Measurements from ENCODE around the gene HDAC1. TPM values are rescaled to one million over a fixed set of nuclear protein-coding genes. Genes with fewer than 3 reads are reported as not detected.

The HDAC1 gene
- total and polyA plus RNA-seq, 2 of the 8 experiments (the other 6 are each of a cell fraction or from before 2014, with no cell fraction given) = 111 to 125 TPM

DNA sequence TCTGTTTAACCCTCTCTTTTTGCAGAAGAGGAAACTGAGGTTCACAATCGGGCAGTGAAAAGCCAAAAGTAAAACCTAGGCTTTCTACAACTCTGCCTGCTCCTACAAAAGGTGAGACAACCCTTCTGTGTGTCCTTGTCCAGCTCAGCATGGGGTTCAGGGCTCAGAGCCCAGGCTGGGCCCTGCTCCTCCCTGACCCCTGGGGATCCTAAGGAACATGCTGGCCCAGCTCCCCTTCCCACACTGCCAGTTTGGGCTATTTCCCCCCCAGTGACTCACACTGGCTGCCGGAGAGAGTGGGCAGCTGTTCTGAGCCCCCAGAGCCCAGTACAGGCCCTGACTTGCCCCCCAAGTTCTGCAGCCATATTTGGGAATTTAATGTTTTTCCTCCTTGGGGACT lies 61.5 kb downstream of the HDAC1 start:
- no peaks in the 10 kb centered on the region for H3K79me1 ChIP-seq (ENCODE audit: low read depth, low read length)
- H3K79me2 ChIP-seq (ENCODE audit: control insufficient read depth in 1 of 2, insufficient read depth in 2 of 2, low read length in 2 of 2) = no peaks in the 10 kb centered on the region
- no peak overlapping the region for H3K14ac ChIP-seq (ENCODE audit: insufficient read length)
- H3K23ac ChIP-seq (ENCODE audit: insufficient read length) = no peak overlapping the region
- no peak overlapping the region for H4K8ac ChIP-seq (ENCODE audit: extremely low read depth, insufficient read depth, low read length)
- H4K20me1 ChIP-seq (replicated peaks in 1 of 2; ENCODE audit: control insufficient read depth in 1 of 2, insufficient read depth in 2 of 2, low read length in 2 of 2) = peaks cover 0 to 2% of the 10 kb centered on the region in 2 experiments
- H3K4ac ChIP-seq (replicated peaks; ENCODE audit: insufficient read length, low read depth, low read length) = no peak overlapping the region
- no peak overlapping the region for H2BK120ac ChIP-seq (replicated peaks; ENCODE audit: low read depth, low read length)
- ChIA-PET POLR2A (ENCODE audit: partially characterized antibody) (interaction anchor here (1.0 to 17.1 kb wide), 10 partner anchors 8 to 153 kb away, joined by 3 to 321 read pairs (median 8); partner anchors contain the start of genes CCDC28B, FAM229A, IQCC and MARCKSL1), CTCF (ENCODE audit: partially characterized antibody) (interaction anchor here (0.6 to 1.7 kb wide), 3 partner anchors 19 to 266 kb away, joined by 3 to 5 read pairs (median 4); no protein-coding TSS in a partner anchor)
- H3K4me1 ChIP-seq (replicated peaks in 1 of 4; ENCODE audit: control insufficient read depth in 3 of 4, insufficient read depth in 4 of 4, low read length in 3 of 4) = peaks cover 0 to 9% (median 3%) of the 10 kb centered on the region in 4 experiments; a peak in 5 of 7 replicates
- no peak overlapping the region for H2BK15ac ChIP-seq (ENCODE audit: low read length)
- H3K56ac ChIP-seq (replicated peaks; ENCODE audit: insufficient read length, low read depth, low read length) = no peak overlapping the region
- H3K4me3 ChIP-seq (ENCODE audit: extremely low read depth in 1 of 4, insufficient read depth in 2 of 4, low read depth in 3 of 4, low read length in 4 of 4) = no peak overlapping the region
- no peak overlapping the region for H2AK5ac ChIP-seq (ENCODE audit: low read depth, low read length)
- H3K9me3 ChIP-seq (ENCODE audit: insufficient read depth in 2 of 2, low read depth in 1 of 2, low read length in 1 of 2) = peaks cover 6 to 12% of the 10 kb centered on the region in 2 experiments
- H3K27ac ChIP-seq (ENCODE audit: low read depth, low read length) = no peak overlapping the region
- no peak overlapping the region for H2AFZ ChIP-seq (ENCODE audit: low read length)
- H3K36me3 ChIP-seq (ENCODE audit: control insufficient read depth in 2 of 4, insufficient read depth in 4 of 4, low read length in 3 of 4) = no peaks in the 10 kb centered on the region
- no peak overlapping the region for H2BK5ac ChIP-seq (ENCODE audit: low read depth, low read length)
- no peak overlapping the region for H3K18ac ChIP-seq (ENCODE audit: extremely low read depth, low read length)
- H3K23me2 ChIP-seq (ENCODE audit: low read depth, low read length) = peaks cover 6% of the 10 kb centered on the region; the same call in 1 of the 2 replicates
- peaks cover 2 to 20% (median 14%) of the 10 kb centered on the region in 4 experiments for H3K27me3 ChIP-seq (replicated peaks in 1 of 4; ENCODE audit: control insufficient read depth in 3 of 4, extremely low read depth in 1 of 4, insufficient read depth in 3 of 4, low read length in 3 of 4)
- WGBS, 2 experiments (ENCODE audit: extremely low coverage in 1 of 2, insufficient coverage in 1 of 2, insufficient read length in 1 of 2, insufficient replicate concordance in 2 of 2, low coverage in 1 of 2, low lambda C conversion rate in 2 of 2, missing lambda C conversion rate in 1 of 2) = 77% methylated on average over 2 of the region's 2 CpGs; no CpG with 5 or more reads in 1 of the 2 experiments
- no peak overlapping the region for H3K9ac ChIP-seq (replicated peaks in 1 of 4; ENCODE audit: extremely low read depth in 1 of 4, low read depth in 3 of 4, low read length in 3 of 4)
- no peak overlapping the region for H2BK20ac ChIP-seq (ENCODE audit: low read length)
- no peak overlapping the region for H2BK12ac ChIP-seq (ENCODE audit: low read depth, low read length)
- H4K91ac ChIP-seq (replicated peaks; ENCODE audit: insufficient read length, low read length) = no peak overlapping the region
- 0 out of 4 replicates have a peak overlapping the region, but pooled peaks of 1 of the 2 experiments have one; percentile 4 for H3K4me2 ChIP-seq (ENCODE audit: insufficient read depth in 1 of 2, low read depth in 2 of 2, low read length in 2 of 2)
- FAIRE-seq = no peak
- H4K5ac ChIP-seq (ENCODE audit: insufficient read length, low read depth, low read length) = no peak overlapping the region
- DNase-seq (ENCODE audit: low read depth in 1 of 2, low spot score in 2 of 2) = no peak
- TF ChIP-seq TBP (IDR thresholded peaks at IDR 0.05; ENCODE audit: low read depth, low read length) (no peak), CTBP2 (IDR thresholded peaks at IDR 0.05; ENCODE audit: borderline replicate concordance, insufficient read depth, insufficient read length, low read length) (no peak), KDM5A (IDR thresholded peaks at IDR 0.05; ENCODE audit: low read length) (no peak), KDM4A (IDR thresholded peaks at IDR 0.05; ENCODE audit: low read depth, low read length, severe bottlenecking) (no peak), SUZ12 (IDR thresholded peaks at IDR 0.05; ENCODE audit: low read length) (no peak), HDAC6 (IDR thresholded peaks at IDR 0.05; ENCODE audit: low read depth, low read length) (no peak), HDAC2 (IDR thresholded peaks at IDR 0.05; ENCODE audit: borderline replicate concordance in 1 of 2, low read depth in 2 of 2, low read length in 2 of 2) (no peak), CBX8 (IDR thresholded peaks at IDR 0.05; ENCODE audit: borderline replicate concordance, low read depth, low read length) (no peak), CHD2 (IDR thresholded peaks at IDR 0.05; ENCODE audit: low read length) (no peak), RAD21 (IDR thresholded peaks at IDR 0.05 in 1 of 2, conservative IDR thresholded peaks at IDR 0.05 in 1 of 2; ENCODE audit: low read depth in 2 of 2, low read length in 2 of 2) (no peak), RBBP5 (IDR thresholded peaks at IDR 0.05; ENCODE audit: borderline replicate concordance, low read depth, low read length) (no peak)
- TF ChIP-seq, protein P1, sequence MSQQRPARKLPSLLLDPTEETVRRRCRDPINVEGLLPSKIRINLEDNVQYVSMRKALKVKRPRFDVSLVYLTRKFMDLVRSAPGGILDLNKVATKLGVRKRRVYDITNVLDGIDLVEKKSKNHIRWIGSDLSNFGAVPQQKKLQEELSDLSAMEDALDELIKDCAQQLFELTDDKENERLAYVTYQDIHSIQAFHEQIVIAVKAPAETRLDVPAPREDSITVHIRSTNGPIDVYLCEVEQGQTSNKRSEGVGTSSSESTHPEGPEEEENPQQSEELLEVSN (IDR thresholded peaks at IDR 0.05) = no peak
